ENCODE results near the gene SH3RF3.
A peak's percentile ranks its signal among the peaks of the same experiment; 100 is the strongest.

SH3RF3 gene

DNA sequence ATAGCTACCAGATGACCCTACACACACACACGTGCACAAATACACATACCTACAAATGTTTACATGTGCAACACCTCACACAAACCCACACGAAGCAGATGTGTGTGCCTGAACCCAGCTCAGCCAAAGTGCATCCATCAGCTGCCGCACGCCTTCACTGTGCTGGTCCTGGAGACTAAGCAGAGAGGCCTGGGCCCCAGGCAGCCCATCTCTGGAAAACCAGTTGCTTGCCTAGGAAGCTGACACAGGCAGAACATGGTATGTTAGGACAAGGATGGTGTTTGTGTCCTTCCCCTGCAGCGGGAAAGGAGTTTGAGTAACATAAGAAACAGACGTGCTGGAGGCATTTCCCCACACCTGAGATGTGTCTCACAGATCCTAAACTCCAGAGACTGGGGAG lies 398.1 kb downstream of the SH3RF3 start:
- H2BK15ac ChIP-seq (ENCODE audit: low read length) = no peak overlapping the region

DNA sequence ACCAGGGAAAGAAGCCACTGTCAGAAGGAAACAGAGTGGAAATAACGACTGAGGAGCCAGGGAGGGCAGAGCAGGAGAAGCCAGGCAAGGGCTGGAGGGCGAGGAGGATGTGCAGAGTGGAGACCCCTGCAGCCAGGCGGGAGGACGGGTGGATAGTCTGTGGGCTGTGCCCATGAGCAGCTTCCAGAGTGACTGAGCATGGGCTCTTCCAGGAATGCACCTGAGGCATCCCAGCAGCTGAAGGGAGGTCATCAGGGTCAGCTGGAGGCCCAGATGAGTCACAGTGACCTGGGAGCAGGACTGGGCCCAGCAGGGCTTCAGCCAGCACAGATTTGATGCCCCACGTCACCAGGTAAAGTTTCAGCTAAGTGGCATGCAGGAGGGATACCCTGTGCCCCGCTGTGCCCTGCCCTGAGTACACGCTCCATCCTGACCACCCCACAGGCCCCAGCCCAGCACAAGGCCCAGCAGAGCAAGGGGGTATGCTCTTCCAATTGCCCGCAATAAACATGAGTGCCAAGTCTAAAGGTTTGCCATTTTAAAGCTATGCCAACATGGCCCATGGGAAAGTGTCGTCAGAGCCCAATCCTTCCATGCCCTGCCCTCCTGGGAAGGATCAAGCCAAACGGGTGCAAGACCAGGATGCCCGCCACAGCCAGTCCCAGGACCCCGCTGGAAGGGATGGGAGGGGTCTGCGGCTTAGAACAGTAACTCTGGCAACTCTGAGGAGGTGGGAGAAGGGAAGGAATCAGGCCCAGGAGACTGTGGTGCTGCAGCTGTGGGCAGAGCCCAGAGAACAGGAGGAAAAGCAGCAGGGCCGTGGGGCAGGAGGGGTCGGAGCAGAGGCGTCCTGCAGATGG lies 399.1 kb downstream of the SH3RF3 start:
- H3K4ac ChIP-seq (ENCODE audit: low read length) = no peak overlapping the region
- H4K91ac ChIP-seq (ENCODE audit: low read depth, low read length, poor library complexity) = no peak overlapping the region
- no peak overlapping the region for H2BK12ac ChIP-seq (ENCODE audit: low read length)
- peaks cover 0 to 2% (median 0%) of the 10 kb centered on the region in 3 experiments for H3K27me3 ChIP-seq (ENCODE audit: control insufficient read depth in 3 of 3, insufficient read depth in 3 of 3, low read depth in 1 of 3, low read length in 3 of 3)
- H3K18ac ChIP-seq (ENCODE audit: low read length) = peak overlapping the region; percentile 19
- H4K8ac ChIP-seq (ENCODE audit: low read depth, low read length) = peak overlapping the region; percentile 74
- H3K23ac ChIP-seq (ENCODE audit: low read depth, low read length, poor library complexity) = no peak overlapping the region
- WGBS, 2 donors (ENCODE audit: extremely low coverage in 2 of 2, insufficient read length in 2 of 2, insufficient replicate concordance in 1 of 2) = no CpG with 5 or more reads among the region's 16 CpGs
- H2BK15ac ChIP-seq (ENCODE audit: low read length) = no peak overlapping the region
- H3K4me2 ChIP-seq (ENCODE audit: insufficient read depth, low read length, poor library complexity, severe bottlenecking) = no peak overlapping the region
- DNase-seq (ENCODE audit: low spot score) = no peak
- no peak overlapping the region for H3K4me3 ChIP-seq (ENCODE audit: low read length in 2 of 2)
- peak overlapping the region; percentile 51 for H2AK5ac ChIP-seq (ENCODE audit: low read depth, low read length)
- peaks cover 4% of the 10 kb centered on the region for H3K79me1 ChIP-seq (ENCODE audit: low read depth, low read length)
- H3K27ac ChIP-seq (replicated peaks; ENCODE audit: low read length) = no peak overlapping the region
- H2AFZ ChIP-seq (ENCODE audit: low read length) = no peak overlapping the region
- no peaks in the 10 kb centered on the region for H3K36me3 ChIP-seq (replicated peaks in 1 of 2; ENCODE audit: control insufficient read depth in 2 of 2, insufficient read depth in 2 of 2, low read length in 2 of 2)
- no peak overlapping the region for H3K9ac ChIP-seq (ENCODE audit: low read depth, low read length, poor library complexity)
- peaks cover 0 to 5% of the 10 kb centered on the region in 2 donors for H3K4me1 ChIP-seq (ENCODE audit: control insufficient read depth in 2 of 2, insufficient read depth in 1 of 2, low read depth in 1 of 2, low read length in 2 of 2)
- no peak overlapping the region for H2BK5ac ChIP-seq (ENCODE audit: low read length)
- no peak overlapping the region for H3K14ac ChIP-seq (ENCODE audit: low read length)
- no peak overlapping the region for H2BK120ac ChIP-seq (ENCODE audit: low read depth, low read length)
- no peaks in the 10 kb centered on the region for H3K9me3 ChIP-seq (replicated peaks in 1 of 2; ENCODE audit: control insufficient read depth in 2 of 2, insufficient read depth in 1 of 2, low read depth in 1 of 2, low read length in 2 of 2)

More for the DNA sequence above, 398.1 kb downstream of the SH3RF3 start:
- Histone ChIP-seq H4K8ac (ENCODE audit: low read depth, low read length) (no peak overlapping the region), H3K27ac (replicated peaks; ENCODE audit: low read length) (no peak overlapping the region), H3K9ac (ENCODE audit: low read depth, low read length, poor library complexity) (no peak overlapping the region), H2AK5ac (ENCODE audit: low read depth, low read length) (no peak overlapping the region), H4K91ac (ENCODE audit: low read depth, low read length, poor library complexity) (no peak overlapping the region), H3K79me1 (ENCODE audit: low read depth, low read length) (peaks cover 4% of the 10 kb centered on the region), H3K36me3 (replicated peaks in 1 of 2; ENCODE audit: control insufficient read depth in 2 of 2, insufficient read depth in 2 of 2, low read length in 2 of 2) (no peaks in the 10 kb centered on the region), H3K23ac (ENCODE audit: low read depth, low read length, poor library complexity) (no peak overlapping the region), H2AFZ (ENCODE audit: low read length) (no peak overlapping the region), H3K27me3 (ENCODE audit: control insufficient read depth in 3 of 3, insufficient read depth in 3 of 3, low read depth in 1 of 3, low read length in 3 of 3) (peaks cover 0 to 2% (median 0%) of the 10 kb centered on the region in 3 experiments), H2BK5ac (ENCODE audit: low read length) (no peak overlapping the region), H3K4me3 (ENCODE audit: low read length in 2 of 2) (no peak overlapping the region), H2BK120ac (ENCODE audit: low read depth, low read length) (no peak overlapping the region), H3K4ac (ENCODE audit: low read length) (no peak overlapping the region), H3K4me1 (ENCODE audit: control insufficient read depth in 2 of 2, insufficient read depth in 1 of 2, low read depth in 1 of 2, low read length in 2 of 2) (peaks cover 0 to 4% of the 10 kb centered on the region in 2 donors), H2BK12ac (ENCODE audit: low read length) (no peak overlapping the region), H3K4me2 (ENCODE audit: insufficient read depth, low read length, poor library complexity, severe bottlenecking) (no peak overlapping the region), H3K18ac (ENCODE audit: low read length) (no peak overlapping the region), H3K9me3 (replicated peaks in 1 of 2; ENCODE audit: control insufficient read depth in 2 of 2, insufficient read depth in 1 of 2, low read depth in 1 of 2, low read length in 2 of 2) (no peaks in the 10 kb centered on the region), H3K14ac (ENCODE audit: low read length) (no peak overlapping the region)
- DNase-seq (ENCODE audit: low spot score) = no peak
- no CpG with 5 or more reads among the region's 6 CpGs for WGBS, 2 donors (ENCODE audit: extremely low coverage in 2 of 2, insufficient read length in 2 of 2, insufficient replicate concordance in 1 of 2)

DNA sequence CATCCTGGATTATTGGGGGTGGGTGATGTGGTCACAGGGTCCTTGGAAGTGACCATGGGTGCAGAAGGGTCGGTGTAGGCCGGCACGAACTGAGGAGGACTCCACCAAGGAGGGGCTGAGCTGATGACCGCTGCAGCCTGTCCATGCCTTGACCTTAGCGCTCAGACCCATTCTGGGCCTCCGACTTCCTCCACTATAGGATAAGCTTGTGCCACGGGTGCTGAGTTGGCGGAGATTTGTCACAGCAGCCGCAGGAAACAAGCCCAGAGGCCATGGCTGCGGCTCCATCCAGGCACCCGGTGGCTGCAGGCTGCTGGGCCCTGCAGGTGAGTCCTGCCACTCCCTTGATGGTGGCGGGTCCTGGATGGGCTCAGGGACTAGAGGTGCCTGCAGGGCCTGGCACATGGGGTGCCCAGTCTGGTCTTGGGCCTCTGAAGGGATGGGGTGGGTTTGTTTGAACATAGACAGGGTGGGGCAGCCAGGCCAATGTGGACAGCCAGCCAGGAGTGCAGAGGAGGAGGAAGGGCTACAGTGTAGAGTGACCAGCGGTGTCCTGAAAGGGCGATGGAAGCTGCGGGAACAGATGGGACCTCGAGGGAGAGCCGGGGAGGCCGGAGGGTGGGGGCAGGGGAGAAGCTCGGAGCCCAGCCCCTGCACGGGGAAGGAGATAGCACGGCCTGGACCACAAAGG lies 400.0 kb downstream of the SH3RF3 start:
- DNase-seq (ENCODE audit: low spot score) = no peak
- no CpG with 5 or more reads among the region's 21 CpGs for WGBS, 2 donors (ENCODE audit: extremely low coverage in 2 of 2, insufficient read length in 2 of 2, insufficient replicate concordance in 1 of 2)
- Histone ChIP-seq H3K27me3 (ENCODE audit: control insufficient read depth in 3 of 3, insufficient read depth in 3 of 3, low read depth in 1 of 3, low read length in 3 of 3) (peaks cover 0 to 2% (median 0%) of the 10 kb centered on the region in 3 experiments), H3K4me3 (ENCODE audit: low read length in 2 of 2) (no peak overlapping the region), H4K8ac (ENCODE audit: low read depth, low read length) (no peak overlapping the region), H2BK5ac (ENCODE audit: low read length) (peak overlapping the region; percentile 32), H2BK120ac (ENCODE audit: low read depth, low read length) (no peak overlapping the region), H4K91ac (ENCODE audit: low read depth, low read length, poor library complexity) (no peak overlapping the region), H3K27ac (replicated peaks; ENCODE audit: low read length) (no peak overlapping the region), H2BK15ac (ENCODE audit: low read length) (no peak overlapping the region), H3K4me2 (ENCODE audit: insufficient read depth, low read length, poor library complexity, severe bottlenecking) (no peak overlapping the region), H3K23ac (ENCODE audit: low read depth, low read length, poor library complexity) (no peak overlapping the region), H3K14ac (ENCODE audit: low read length) (peak overlapping the region; percentile 32), H3K9ac (ENCODE audit: low read depth, low read length, poor library complexity) (no peak overlapping the region), H2AK5ac (ENCODE audit: low read depth, low read length) (peak overlapping the region; percentile 64), H3K4me1 (ENCODE audit: control insufficient read depth in 2 of 2, insufficient read depth in 1 of 2, low read depth in 1 of 2, low read length in 2 of 2) (peaks cover 0 to 5% of the 10 kb centered on the region in 2 donors), H2BK12ac (ENCODE audit: low read length) (no peak overlapping the region), H2AFZ (ENCODE audit: low read length) (no peak overlapping the region), H3K9me3 (replicated peaks in 1 of 2; ENCODE audit: control insufficient read depth in 2 of 2, insufficient read depth in 1 of 2, low read depth in 1 of 2, low read length in 2 of 2) (no peaks in the 10 kb centered on the region), H3K36me3 (replicated peaks in 1 of 2; ENCODE audit: control insufficient read depth in 2 of 2, insufficient read depth in 2 of 2, low read length in 2 of 2) (no peaks in the 10 kb centered on the region), H3K79me1 (ENCODE audit: low read depth, low read length) (peaks cover 2% of the 10 kb centered on the region), H3K4ac (ENCODE audit: low read length) (no peak overlapping the region), H3K18ac (ENCODE audit: low read length) (peak overlapping the region; percentile 40)
